Stimulated activated CD8-positive, alpha-beta memory T cell treated with anti-CD3 and anti-CD28 coated beads, Interleukin-12 subunit alpha, Interleukin-12 subunit beta, amount 100 ng/mL, for 24 hours (primary cell): Measurements from ENCODE around the gene DCTN2.
"Not testable (repeated sequence)": the region's sequence is repeated elsewhere in the genome, so short reads cannot be mapped to it uniquely, and the experiment has no call there.

Source experiments
- DNase-seq: peaks from one replicate; pipeline ENCODE4 v3.0.0-alpha.2; 2020; ENCODE audit errors: extremely low read depth

The DCTN2 gene

DNA sequence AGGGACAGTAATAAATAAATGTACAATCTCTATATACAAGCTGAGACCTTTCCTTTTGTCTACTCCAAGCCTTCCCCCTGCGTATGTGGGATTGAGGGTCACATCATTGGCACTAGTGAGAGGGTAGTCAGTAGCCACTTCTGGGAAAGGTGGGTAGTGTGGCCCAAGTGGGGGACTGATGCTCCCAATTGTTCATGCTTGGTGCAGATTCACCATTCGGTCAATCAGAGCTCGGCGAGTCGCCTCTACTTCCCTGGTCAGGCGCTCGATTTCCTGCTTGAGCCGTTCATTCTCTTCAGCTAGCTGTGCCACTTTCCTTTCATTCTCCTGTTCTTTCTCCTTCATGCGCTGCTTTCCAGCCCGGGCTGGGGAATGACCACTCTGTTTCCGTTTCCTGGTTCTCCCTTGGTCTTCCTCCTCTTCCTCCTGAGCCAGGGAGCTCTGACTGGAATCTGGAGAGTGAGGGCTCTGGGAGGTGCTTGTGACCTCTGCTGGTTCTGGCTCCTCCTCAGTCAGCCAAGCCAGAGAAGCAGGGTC, 30.3 kb downstream of the DCTN2 start:
- DNase-seq = no peak

DNA sequence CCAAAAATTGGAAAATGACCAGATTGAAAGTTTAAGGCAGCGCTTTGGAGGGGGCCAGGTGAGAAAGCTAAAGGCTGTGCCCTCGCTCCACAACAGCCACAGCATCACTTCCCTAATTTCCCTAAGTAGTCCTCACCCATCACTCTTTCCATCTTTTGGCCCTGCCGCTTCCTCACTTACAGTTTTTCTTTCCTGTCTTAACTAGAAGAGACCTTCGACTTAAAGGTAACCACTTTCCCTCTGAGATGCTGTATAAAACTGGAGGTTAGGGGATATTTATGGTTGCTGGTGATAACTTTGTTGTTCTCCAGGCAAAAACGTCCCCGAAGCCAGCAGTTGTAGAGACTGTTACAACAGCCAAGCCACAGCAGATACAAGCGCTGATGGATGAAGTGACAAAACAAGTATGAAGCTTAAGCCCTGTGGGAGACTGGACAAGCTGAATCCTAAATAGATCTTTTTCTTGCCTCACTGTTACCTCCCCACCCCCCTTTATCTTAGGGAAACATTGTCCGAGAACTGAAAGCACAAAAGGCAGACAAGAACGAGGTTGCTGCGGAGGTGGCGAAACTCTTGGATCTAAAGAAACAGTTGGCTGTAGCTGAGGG, 31.0 kb downstream of the DCTN2 start:
- no peak for DNase-seq

DNA sequence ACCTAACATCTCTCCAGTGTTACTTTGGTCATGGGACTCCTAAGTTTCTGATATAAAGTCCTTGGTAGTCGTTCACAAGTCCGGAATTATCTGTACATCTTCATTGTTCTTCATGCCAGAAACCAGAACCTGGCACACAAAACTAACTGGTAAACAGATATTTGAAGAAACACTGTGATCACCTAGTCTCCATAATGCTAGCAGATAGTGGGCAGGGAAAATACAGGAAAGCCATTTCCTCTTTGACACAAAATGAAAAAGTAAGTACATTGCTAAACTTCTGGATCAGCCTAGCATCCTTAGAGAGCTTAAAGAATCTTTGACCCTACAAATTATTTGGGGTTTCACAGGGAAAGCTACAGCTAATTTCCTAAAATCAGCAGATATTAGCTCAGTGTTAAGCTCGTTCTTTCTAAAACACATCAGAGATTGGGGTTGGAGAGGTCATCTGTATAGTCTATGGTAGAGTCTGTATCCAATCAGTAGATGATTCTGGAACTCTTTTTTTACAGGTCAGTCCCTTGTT, 31.5 kb downstream of the DCTN2 start:
- no peak for DNase-seq

DNA sequence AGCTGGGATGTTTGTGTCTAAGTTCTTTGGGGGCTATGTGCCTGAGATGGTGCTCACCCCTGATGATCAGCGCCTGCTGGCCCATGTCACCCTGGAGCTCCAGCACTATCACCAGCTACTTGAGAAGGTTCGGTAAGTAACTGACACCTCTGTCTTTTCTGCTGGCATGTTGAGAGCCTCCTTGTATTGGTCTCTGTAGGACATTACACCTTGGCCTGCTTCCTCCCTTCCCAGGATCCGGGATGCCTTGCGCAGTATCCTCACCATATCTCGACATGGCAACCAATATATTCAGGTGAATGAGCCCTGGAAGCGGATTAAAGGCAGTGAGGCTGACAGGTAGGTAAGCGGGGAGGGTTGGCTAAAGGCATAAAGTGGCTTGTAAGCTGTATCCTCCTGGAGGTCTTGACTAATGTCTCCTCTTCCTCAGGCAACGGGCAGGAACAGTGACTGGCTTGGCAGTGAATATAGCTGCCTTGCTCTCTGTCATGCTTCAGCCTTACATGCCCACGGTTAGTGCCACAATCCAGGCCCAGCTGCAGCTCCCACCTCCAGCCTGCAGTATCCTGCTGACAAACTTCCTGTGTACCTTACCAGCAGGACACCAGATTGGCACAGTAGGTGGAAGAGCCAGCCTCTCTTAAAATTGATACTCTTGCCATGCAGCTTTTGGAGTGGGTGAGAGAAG, 32.1 kb downstream of the DCTN2 start:
- no peak for DNase-seq

DNA sequence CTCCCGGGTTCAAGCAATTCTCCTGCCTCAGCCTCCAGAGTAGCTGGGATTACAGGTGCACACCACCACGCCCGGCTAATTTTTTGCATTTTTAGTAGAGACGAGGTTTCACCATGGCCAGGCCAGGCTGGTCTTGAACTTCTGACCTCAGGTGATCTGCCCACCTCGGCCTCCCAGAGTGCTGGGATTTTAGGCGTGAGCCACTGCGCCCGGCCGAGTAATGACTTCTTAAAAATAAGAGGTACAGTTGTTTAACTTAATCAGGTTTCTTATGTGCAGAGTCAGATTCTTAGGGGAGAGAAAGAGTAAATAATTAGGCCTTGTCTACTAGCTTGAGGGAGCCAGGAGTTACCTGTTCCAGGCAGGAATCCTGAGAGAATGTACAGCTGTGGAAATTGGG, 32.7 kb downstream of the DCTN2 start:
- DNase-seq = not testable (repeated sequence)

DNA sequence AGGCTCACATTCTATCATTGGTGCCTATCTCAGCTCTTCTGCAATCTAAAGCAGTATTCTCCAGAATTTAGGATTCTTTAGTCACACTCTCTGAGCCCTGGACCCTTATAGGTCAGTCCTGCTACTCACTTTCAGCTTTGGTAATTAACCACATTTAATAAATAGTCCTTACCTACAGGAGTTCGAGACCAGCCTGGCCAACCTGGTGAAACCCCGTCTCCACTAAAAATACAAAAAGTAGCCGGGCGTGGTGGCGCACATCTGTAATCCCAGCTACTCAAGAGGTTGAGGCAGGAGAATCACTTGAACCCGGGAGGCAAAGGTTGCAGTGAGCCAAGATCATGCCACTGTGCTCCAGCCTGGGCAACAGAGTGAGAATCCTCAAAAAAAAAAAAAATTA, 33.3 kb downstream of the DCTN2 start:
- not testable (repeated sequence) for DNase-seq

DNA sequence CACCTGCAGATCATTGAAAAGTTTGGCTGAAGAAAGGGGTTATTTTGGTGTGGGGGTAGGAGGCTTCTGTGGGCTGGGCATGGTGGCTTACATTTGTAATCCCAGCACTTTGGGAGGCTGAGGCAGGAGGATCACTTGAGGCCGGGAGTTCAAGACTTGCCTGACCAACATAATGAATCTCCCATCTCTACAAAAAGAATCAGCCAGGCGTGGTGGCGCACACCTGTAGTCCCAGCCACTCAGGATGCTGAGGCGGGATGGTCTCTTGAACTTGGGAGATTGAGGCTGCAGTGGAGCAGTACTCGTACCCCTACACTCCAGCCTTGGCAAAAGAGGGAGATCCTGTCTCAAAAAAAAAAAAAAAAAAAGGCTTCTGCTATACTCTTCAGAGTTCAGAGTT, 33.7 kb downstream of the DCTN2 start:
- no peak for DNase-seq

DNA sequence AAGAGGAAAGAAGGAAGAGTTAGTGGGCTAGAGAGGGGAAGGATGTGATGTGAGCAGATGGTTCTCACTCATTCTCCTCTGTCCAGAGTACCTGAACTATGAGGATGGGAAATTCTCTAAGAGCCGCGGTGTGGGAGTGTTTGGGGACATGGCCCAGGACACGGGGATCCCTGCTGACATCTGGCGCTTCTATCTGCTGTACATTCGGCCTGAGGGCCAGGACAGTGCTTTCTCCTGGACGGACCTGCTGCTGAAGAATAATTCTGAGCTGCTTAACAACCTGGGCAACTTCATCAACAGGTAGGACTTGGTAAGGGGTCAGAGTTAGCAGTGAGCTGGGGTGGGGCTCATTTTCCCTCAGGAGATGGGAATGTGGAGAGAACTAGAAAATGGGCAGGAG, 34.3 kb downstream of the DCTN2 start:
- DNase-seq = no peak

DNA sequence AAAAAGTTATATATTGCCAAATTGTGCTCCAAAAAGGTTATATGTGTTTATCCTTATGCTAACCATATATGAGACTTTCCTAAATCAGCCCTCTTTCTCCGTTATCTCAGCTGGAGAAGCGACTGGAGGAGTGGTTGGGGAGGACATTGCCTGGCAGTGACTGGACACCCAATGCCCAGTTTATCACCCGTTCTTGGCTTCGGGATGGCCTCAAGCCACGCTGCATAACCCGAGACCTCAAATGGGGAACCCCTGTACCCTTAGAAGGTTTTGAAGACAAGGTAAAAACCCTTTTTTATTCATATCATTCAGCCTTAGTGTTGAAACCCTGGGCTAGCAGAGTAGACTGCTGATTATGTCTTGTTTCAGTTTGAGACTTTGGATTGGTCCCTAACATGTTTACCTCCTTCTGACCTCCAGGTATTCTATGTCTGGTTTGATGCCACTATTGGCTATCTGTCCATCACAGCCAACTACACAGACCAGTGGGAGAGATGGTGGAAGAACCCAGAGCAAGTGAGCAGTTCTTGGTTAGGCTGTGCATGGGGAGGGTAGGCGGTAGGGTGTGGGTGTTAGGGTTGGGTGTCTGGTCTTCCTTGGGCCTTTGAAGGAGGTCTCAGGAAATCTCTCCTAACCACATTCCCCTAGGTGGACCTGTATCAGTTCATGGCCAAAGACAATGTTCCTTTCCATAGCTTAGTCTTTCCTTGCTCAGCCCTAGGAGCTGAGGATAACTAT, 35.2 kb downstream of the DCTN2 start:
- DNase-seq = no peak

DNA sequence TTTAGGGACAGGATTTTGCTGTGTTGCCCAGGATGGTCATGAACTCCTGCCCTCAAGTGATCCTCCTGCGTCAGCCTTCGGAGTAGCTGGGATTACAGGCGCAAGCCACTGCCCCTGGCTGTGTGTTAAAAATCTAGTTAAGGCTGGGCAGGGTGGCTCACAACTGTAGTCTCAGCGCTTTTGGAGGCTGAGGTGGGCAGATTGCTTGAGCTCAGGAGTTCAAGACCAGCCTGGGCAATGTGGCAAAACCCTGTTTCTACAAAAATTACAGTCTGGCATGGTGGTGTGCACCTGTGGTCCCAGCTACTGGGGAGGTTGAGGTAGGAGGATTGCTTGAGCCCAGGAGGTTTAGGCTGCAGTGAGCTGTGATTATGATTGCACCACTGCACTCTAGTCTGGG, 35.8 kb downstream of the DCTN2 start:
- no peak for DNase-seq

DNA sequence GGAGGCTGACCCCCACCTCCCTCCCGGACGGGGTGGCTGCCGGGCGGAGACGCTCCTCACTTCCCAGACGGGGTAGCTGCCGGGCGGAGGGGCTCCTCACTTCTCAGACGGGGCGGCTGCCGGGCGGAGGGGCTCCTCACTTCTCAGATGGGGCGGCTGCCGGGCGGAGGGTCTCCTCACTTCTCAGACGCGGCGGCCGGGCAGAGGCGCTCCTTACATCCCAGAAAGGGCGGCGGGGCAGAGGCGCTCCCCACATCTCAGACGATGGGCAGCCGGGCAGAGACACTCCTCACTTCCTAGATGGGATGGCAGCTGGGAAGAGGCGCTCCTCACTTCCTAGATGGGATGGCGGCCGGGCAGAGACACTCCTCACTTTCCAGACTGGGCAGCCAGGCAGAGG, 39.2 kb downstream of the DCTN2 start:
- not testable (repeated sequence) for DNase-seq

DNA sequence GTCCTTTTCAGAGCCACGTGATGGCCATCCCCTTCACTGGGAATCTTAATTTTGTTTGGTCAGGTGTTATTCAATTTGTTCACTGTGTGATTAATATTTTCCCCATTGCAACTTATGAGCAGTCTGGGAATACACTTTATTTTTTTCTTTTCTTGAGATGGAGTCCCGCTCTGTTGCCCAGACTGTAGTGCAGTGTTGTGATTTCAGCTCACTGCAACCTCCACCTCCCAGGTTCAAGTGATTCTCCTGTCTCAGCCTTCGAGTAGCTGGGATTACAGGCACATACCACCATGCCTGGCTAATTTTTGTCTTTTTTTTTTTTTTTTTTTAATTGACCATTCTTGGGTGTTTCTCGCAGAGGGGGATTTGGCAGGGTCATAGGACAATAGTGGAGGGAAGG, 40.5 kb downstream of the DCTN2 start:
- DNase-seq = not testable (repeated sequence)

DNA sequence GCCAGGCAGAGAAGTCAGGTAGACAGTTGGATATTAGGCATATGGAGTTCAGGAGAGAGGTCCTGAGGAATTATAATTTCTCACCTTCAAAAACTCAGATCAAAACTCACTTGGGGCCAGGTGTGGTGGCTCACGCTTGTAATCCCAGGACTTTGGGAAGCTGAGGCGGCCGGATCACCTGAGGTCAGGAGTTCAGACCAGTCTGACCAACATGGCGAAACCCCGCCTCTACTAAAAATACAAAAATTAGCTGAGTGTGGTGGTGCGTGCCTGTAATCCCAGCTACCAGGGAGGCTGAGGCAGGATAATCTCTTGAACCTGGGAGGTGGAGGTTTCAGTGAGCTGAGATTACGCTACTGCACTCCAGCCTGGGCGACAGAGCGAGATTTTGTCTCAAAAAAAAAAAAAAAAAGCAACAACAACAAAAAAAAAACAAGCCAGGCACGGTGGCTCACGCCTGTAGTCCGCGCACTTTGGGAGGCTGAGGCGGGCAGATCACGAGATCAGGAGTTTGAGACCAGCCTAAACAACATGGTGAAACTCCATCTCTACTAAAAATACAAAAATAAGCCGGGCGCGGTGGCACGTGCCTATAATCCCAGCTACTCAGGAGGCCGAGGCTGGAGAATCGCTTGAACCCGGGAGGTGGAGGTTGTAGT, 44.6 kb downstream of the DCTN2 start:
- DNase-seq = not testable (repeated sequence)

DNA sequence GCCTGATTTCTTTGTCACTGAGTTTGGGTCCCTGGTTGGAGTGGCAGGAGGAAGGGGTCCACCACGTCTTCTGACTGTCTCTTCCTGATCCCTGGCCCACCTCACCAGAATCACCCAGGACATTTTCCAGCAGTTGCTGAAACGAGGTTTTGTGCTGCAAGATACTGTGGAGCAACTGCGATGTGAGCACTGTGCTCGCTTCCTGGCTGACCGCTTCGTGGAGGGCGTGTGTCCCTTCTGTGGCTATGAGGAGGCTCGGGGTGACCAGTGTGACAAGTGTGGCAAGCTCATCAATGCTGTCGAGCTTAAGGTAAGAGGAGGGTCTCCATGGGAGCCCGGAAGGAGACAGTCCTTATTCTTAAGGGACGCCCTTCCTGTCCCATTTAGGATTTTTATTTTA, 46.8 kb downstream of the DCTN2 start:
- DNase-seq = no peak

DNA sequence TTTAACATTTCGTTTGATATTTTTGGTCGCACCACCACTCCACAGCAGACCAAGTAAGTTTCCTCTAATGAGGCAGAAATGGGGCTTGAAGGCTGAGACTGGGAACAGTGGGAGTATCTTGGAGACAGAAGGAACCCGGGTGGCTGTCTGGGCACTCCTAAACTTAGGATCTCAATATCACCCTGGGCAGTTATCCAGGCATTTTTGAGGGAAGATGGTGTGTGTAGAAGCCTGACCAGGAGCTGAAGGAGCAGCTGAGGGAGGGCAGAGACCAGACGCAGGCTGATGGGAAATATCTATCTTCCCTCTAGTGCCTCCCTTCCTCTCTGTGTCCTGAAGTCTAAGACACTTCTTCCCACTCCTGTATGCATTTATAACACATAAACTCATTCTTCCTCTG, 48.4 kb downstream of the DCTN2 start:
- no peak for DNase-seq

DNA sequence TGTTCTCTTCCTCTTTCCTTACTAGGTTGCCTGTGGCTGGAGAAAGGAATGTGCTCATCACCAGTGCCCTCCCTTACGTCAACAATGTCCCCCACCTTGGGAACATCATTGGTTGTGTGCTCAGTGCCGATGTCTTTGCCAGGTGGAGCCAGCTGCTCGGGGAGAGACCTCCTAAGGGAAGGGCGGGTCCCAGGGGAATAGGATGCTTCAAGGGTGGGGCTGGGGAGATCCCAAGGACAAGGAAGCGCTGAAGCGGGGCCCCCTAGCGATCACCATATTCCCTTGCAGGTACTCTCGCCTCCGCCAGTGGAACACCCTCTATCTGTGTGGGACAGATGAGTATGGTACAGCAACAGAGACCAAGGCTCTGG, 48.9 kb downstream of the DCTN2 start:
- DNase-seq = no peak

DNA sequence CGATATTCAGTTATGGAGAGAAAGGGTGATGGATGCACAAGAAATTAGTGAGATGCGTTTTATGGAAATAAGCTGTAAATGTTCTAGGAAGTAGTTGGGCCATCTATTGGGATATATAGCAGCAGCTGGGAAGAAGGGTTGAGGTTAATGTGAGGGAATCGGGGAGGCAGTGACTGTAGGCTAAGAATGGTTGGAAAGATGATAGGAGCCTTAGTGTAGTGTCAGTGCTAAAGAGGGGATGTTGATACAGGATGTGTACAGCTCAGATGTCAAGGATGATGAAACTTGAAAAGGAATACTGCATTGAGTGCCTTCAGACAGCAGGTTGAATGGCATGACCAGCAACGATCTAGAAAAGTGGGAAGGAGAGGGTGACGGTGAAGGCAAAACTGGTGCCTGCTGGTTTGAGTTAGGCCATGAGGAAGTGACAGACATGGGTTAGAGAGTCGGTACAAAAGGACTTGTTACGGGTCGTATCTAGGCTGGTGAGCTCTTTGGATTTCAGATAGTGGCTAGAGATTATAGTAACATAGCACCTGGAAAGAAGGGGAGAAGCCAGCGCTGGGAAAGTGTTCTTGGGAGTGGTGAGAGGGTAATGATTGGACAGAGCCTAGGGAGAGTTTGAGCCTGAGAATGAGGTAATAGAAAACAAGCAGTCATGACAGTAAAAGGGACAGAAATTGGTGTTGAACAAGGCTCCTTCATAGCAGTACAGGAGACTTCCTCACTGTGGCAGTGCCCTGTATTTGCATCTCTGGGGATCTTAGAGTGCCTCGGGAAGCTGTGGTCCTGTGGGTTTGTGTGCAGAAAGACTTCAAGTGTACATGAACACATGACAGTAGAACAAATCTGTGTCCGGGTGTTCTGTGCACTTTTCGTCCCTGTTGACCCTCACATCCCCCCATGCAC, 49.5 kb downstream of the DCTN2 start:
- no peak for DNase-seq

DNA sequence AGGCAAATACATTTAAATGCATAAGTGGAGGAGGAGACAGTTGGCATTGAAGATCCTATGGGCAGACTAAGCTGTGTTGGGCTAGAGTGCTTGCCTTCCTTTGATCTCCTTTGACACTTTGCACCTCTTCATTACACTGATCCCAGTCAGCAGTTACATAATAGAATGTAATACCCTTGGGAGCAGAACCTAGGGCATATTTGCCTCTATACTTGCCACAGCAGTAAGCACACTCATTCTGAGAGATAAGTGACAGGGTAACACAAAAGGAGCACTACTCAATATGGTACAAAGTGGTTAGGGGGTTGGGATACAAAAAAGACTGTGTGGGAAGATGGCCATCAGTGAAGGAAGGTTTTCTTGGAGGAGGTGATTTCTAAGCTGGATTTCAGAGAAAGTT, 50.2 kb downstream of the DCTN2 start:
- no peak for DNase-seq

DNA sequence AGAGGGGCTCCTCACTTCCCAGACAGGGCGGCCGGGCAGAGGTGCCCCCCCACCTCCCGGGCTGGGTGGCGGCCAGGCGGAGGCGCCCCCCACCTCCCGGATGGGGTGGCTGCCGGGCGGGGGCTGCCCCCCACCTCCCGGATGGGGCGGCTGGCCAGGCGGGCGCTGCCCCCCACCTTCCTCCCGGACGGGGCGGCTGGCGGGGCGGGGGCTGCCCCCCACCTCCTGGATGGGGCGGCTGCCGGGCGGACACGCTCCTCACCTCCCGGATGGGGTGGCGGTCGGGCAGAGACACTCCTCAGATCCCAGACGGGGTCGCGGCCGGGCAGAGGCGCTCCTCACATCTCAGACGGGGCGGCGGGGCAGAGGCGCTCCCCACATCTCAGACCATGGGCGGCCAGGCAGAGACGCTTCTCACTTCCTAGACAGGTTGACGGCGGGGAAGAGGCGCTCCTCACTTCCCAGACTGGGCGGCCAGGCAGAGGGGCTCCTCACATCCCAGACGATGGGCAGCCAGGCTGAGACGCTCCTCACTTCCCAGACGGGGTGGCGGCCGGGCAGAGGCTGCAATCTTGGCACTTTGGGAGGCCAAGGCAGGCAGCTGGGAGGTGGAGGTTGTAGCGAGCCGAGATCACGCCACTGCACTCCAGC, 51.8 kb downstream of the DCTN2 start:
- not testable (repeated sequence) for DNase-seq
